Endothelial cell (in vitro differentiated cells): Measurements from ENCODE around the gene GRM3. TPM values are rescaled to one million over a fixed set of nuclear protein-coding genes. Genes with fewer than 3 reads are reported as not detected.

Source experiments
- DNase-seq: peaks from one replicate; pipeline ENCODE4 v3.0.0; 2021; ENCODE audit warnings: low spot score
- H3K27ac Mint-ChIP-seq: one replicate; pipeline ENCODE4 v1.8.0; 2021; ENCODE audit warnings: mixed read lengths, inconsistent platforms; ENCODE audit not compliant: unreplicated experiment
- H3K27me3 Mint-ChIP-seq: one replicate; pipeline ENCODE4 v1.8.0; 2021; ENCODE audit warnings: mild to moderate bottlenecking, moderate library complexity, mixed read lengths, inconsistent platforms; ENCODE audit not compliant: unreplicated experiment
- H3K36me3 Mint-ChIP-seq: one replicate; pipeline ENCODE4 v1.8.0; 2021; ENCODE audit warnings: mild to moderate bottlenecking, low read depth, mixed read lengths, inconsistent platforms; ENCODE audit not compliant: unreplicated experiment
- H3K4me1 Mint-ChIP-seq: one replicate; pipeline ENCODE4 v1.8.0; 2021; ENCODE audit warnings: mild to moderate bottlenecking, mixed read lengths, inconsistent platforms; ENCODE audit not compliant: unreplicated experiment
- H3K4me3 Mint-ChIP-seq: one replicate; pipeline ENCODE4 v1.8.0; 2021; ENCODE audit warnings: mild to moderate bottlenecking, mixed read lengths, inconsistent platforms; ENCODE audit not compliant: unreplicated experiment
- H3K9me3 Mint-ChIP-seq: one replicate; pipeline ENCODE4 v1.8.0; 2021; ENCODE audit warnings: mixed read lengths, inconsistent platforms; ENCODE audit not compliant: unreplicated experiment
- CTCF ChIP-seq: fragments of 200-600 bp; sonication (generic); IDR thresholded peaks from one replicate; pipeline ENCODE4 v1.5.0; 2021; ENCODE audit warnings: antibody characterized with exemption; ENCODE audit not compliant: unreplicated experiment
- total RNA-seq: library from RNA; stranded (reverse); fragmentation: NEBNext Ultra II Directional; extraction: Animal tissue kit (Norgen Biotek cat#: 25700); gene quantifications from one replicate; pipeline ENCODE4 v1.2.1, GENCODE V29; 2021; ENCODE audit not compliant: unreplicated experiment

The GRM3 gene
- total RNA-seq, 1 donor from 2014 or later: not detected

DNA sequence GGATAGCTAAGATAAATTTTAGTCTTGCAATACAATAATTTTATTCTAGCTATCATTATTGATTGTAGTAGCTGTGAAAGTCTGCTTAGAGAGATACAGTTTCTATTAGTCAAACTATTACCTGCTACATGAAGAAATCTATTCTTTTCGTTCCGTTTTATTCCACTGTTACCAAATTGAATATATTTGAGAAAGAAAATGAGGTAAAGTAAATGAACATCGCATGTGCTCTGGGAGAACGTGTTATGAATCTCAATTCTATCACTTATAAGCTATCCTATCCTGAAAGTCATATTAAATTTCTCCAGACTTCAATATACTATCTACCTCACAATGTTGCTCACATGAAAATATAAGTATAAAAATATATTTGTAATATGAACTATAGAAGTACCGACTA lies 21.3 kb downstream of the GRM3 start:
- Mint-ChIP-seq H3K27ac (no peak overlapping the region), H3K9me3 (no peaks in the 10 kb centered on the region)

GRCh38 chr7:86665669-86666068 lies 22.0 kb downstream of the GRM3 start:
- no peaks in the 10 kb centered on the region for H3K36me3 Mint-ChIP-seq
- H3K27ac Mint-ChIP-seq: no peak overlapping the region
- no peaks in the 10 kb centered on the region for H3K27me3 Mint-ChIP-seq
- no peak for TF ChIP-seq CTCF
- no peak overlapping the region for H3K4me3 Mint-ChIP-seq
- DNase-seq: no peak
- H3K4me1 Mint-ChIP-seq: no peaks in the 10 kb centered on the region
- H3K9me3 Mint-ChIP-seq: no peaks in the 10 kb centered on the region

More for the DNA sequence above, 21.3 kb downstream of the GRM3 start:
- H3K36me3 Mint-ChIP-seq: no peaks in the 10 kb centered on the region
- no peaks in the 10 kb centered on the region for H3K27me3 Mint-ChIP-seq
- no peak overlapping the region for H3K4me3 Mint-ChIP-seq
- DNase-seq: no peak
- H3K4me1 Mint-ChIP-seq: no peaks in the 10 kb centered on the region
- no peak for TF ChIP-seq CTCF

DNA sequence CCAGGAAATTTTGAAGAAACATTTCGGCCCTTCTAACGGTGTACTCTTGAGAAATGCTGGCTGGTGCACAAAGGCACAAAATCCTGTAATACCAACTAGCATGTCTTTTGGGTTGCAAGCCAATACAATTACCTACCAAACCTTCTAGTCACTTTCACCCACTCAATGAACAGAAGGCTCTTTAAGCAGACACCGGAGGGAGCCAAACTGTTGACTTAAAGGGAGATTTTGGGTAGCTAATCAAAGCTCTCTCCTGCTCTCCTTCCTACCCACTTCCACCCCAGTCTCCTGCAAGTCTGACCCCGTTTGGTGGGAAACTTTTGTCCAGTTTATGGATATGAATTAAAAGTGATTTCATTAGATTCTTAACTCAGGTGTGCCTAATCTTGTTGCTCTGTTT lies 24.0 kb downstream of the GRM3 start:
- Mint-ChIP-seq H3K27me3 (no peaks in the 10 kb centered on the region), H3K27ac (no peak overlapping the region), H3K36me3 (no peaks in the 10 kb centered on the region), H3K9me3 (no peaks in the 10 kb centered on the region), H3K4me1 (no peaks in the 10 kb centered on the region), H3K4me3 (no peak overlapping the region)
- no peak for TF ChIP-seq CTCF
- peak; percentile 31 for DNase-seq

- no peak for DNase-seq
- TF ChIP-seq CTCF: no peak
- Mint-ChIP-seq H3K27ac (no peak overlapping the region), H3K9me3 (no peaks in the 10 kb centered on the region), H3K4me1 (peaks cover 4% of the 10 kb centered on the region), H3K27me3 (no peaks in the 10 kb centered on the region), H3K36me3 (no peaks in the 10 kb centered on the region), H3K4me3 (no peak overlapping the region)
Measured at GRCh38 chr7:86668315-86668714, 24.6 kb downstream of the GRM3 start.

DNA sequence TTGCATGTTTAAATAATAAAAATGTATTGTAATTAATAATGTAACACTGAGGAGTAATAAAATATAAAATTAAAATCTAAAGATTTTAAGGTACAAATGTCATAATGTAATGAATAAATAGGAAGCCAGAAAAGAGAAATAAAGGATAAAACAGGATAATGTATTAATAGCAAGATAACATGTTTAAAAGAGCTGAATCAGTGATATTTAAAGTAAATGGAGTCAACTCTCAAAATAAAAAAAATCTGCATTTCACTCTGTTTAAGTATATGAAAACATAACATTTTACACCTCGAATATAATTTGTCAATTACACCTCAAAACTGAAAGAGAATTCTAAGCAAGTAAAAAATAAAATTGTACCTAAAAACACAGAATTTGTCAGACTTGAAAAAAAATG lies 44.1 kb downstream of the GRM3 start:
- H3K36me3 Mint-ChIP-seq: no peaks in the 10 kb centered on the region
- no peaks in the 10 kb centered on the region for H3K4me1 Mint-ChIP-seq
- H3K4me3 Mint-ChIP-seq: no peak overlapping the region
- TF ChIP-seq CTCF: no peak
- no peak overlapping the region for H3K27ac Mint-ChIP-seq
- no peak for DNase-seq
- no peaks in the 10 kb centered on the region for H3K9me3 Mint-ChIP-seq
- H3K27me3 Mint-ChIP-seq: no peaks in the 10 kb centered on the region
